ENCODE results near the gene MDFI.

- TF ChIP-seq TAF1 (IDR thresholded peaks at IDR 0.05; ENCODE audit: borderline replicate concordance, low read depth, low read length), result no peak
- no peak for TF ChIP-seq POLR2A (IDR thresholded peaks at IDR 0.05; ENCODE audit: low read depth, low read length)
Measured at GRCh38 chr6:41702771-41703494, 64.7 kb downstream of the MDFI start.
